A673 (cell line): ENCODE data around the gene DDX27. TPM values are rescaled to one million over a fixed set of nuclear protein-coding genes. Genes with fewer than 3 reads are reported as not detected.

Source experiments
- BruUV-seq: library from RNA; stranded (reverse); fragments of 400-500 nt; replicated peaks from 2 replicates; lab custom pipeline; 2021; lab: Mats Ljungman, UMichigan
- CTCF ChIA-PET: fragments of 300-600 bp; sonication (Branson Sonifier 250); formaldehyde crosslinking; loops from one replicate; lab custom pipeline; 2022; ENCODE audit warnings: antibody characterized with exemption; lab: Charles Lee
- POLR2A ChIA-PET: fragments of 300-600 bp; sonication (Branson Sonifier 250); formaldehyde crosslinking; loops from one replicate; lab custom pipeline; 2022; ENCODE audit warnings: antibody characterized with exemption; ENCODE audit not compliant: low non-redundant PET; lab: Charles Lee
- DNase-seq: peaks from one replicate; pipeline ENCODE4 v3.0.0-alpha.2; 2015; ENCODE audit warnings: low spot score
- H3K27ac ChIP-seq: fragments of 200-600 bp; sonication (generic); 2 replicates; pipeline ENCODE4 v1.5.1; 2016; ENCODE audit warnings: mixed run types, low read depth, mild to moderate bottlenecking, mixed read lengths, antibody characterized with exemption, low read length; ENCODE audit not compliant: poor library complexity, severe bottlenecking
- H3K27me3 ChIP-seq: fragments of 200-600 bp; sonication (generic); replicated peaks from 2 replicates; pipeline ENCODE4 v1.6.1; 2017; ENCODE audit warnings: mixed run types, low read depth, mild to moderate bottlenecking, mixed read lengths, antibody characterized with exemption, low read length; ENCODE audit not compliant: insufficient read depth, poor library complexity
- H3K36me3 ChIP-seq: fragments of 200-600 bp; sonication (generic); 2 replicates; pipeline ENCODE4 v1.6.1; 2016; ENCODE audit warnings: mixed run types, mild to moderate bottlenecking, mixed read lengths, antibody characterized with exemption, low read length; ENCODE audit not compliant: insufficient read depth, poor library complexity, severe bottlenecking
- H3K4me1 ChIP-seq: fragments of 200-600 bp; sonication (generic); 2 replicates; pipeline ENCODE4 v1.6.1; 2017; ENCODE audit warnings: mixed run types, mild to moderate bottlenecking, mixed read lengths, antibody characterized with exemption, low read length; ENCODE audit not compliant: insufficient read depth, poor library complexity, severe bottlenecking
- H3K4me3 ChIP-seq: fragments of 200-600 bp; sonication (generic); 2 replicates; pipeline ENCODE4 v1.5.1; 2016; ENCODE audit warnings: low read depth, mixed run types, mild to moderate bottlenecking, mixed read lengths, low read length; ENCODE audit not compliant: poor library complexity, severe bottlenecking
- H3K9me3 ChIP-seq: fragments of 200-600 bp; sonication (generic); 2 replicates; pipeline ENCODE4 v1.6.1; 2016; ENCODE audit warnings: mixed run types, low read depth, mild to moderate bottlenecking, mixed read lengths, antibody characterized with exemption, low read length; ENCODE audit not compliant: poor library complexity, severe bottlenecking
- EZH2 ChIP-seq: fragments of 200-600 bp; sonication (generic); IDR thresholded peaks from 2 replicates; pipeline ENCODE4 v1.6.1; 2017; ENCODE audit warnings: borderline replicate concordance, low read depth, mild to moderate bottlenecking, mixed read lengths, antibody characterized with exemption, low read length; ENCODE audit not compliant: poor library complexity, severe bottlenecking
- intact Hi-C: fragments of 100-400 bp; cut with micrococcal nuclease; formaldehyde crosslinking; loops from one replicate; pipeline ENCODE4 v1.10.0; 2022; ENCODE audit not compliant: unreplicated experiment
- total RNA-seq: library from RNA; stranded (reverse); gene quantifications from 2 replicates; pipeline ENCODE4 v1.2.3, GENCODE V29; 2021
- TF ChIP-seq, protein P1 (sequence below): fragments of 300-800, 200-600 bp; sonication (generic); conservative IDR thresholded peaks from 2 replicates; pipeline ENCODE4 v1.5.1; 2017; ENCODE audit warnings: low read depth, mild to moderate bottlenecking, antibody characterized with exemption, low read length, moderate library complexity, mixed read lengths

Gene DDX27
- total RNA-seq, 1 experiment from 2014 or later: 62.4 TPM

DNA sequence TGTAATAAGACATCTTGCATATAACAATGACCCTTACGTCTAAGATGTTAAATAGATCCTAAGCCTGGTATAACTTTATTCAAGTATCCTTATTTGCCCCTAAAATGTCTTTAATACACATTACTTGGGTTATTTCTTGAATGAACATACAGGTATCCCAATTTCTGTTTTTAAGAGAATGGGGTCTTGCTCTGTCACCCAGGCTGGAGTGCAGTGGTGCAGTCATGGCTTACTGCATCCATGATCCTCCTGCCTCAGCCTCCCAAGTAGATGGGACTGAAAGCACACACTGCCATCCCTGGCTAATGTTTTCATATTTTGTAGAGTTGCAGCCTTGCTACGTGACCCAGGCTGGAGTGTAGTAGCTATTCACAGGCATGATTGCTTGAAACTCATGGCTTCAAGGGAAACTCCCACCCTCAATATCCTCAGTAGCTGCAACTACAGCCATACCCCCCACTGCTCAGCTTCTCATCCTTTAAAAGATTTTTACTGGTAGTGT is 69.1 kb downstream of the DDX27 start:
- ChIA-PET POLR2A (interaction anchor here (0.5 kb wide), 1 partner anchor 888 kb away, joined by 3 read pairs; no protein-coding TSS in a partner anchor), CTCF (no interaction called here)
- Histone ChIP-seq H3K4me1 (peaks cover 9% of the 10 kb centered on the region), H3K27me3 (no peaks in the 10 kb centered on the region), H3K27ac (peak overlapping the region; percentile 67), H3K36me3 (peaks cover 88% of the 10 kb centered on the region), H3K4me3 (no peak overlapping the region), H3K9me3 (peaks cover 23% of the 10 kb centered on the region)
- no peak for TF ChIP-seq EZH2
- TF ChIP-seq, protein P1, sequence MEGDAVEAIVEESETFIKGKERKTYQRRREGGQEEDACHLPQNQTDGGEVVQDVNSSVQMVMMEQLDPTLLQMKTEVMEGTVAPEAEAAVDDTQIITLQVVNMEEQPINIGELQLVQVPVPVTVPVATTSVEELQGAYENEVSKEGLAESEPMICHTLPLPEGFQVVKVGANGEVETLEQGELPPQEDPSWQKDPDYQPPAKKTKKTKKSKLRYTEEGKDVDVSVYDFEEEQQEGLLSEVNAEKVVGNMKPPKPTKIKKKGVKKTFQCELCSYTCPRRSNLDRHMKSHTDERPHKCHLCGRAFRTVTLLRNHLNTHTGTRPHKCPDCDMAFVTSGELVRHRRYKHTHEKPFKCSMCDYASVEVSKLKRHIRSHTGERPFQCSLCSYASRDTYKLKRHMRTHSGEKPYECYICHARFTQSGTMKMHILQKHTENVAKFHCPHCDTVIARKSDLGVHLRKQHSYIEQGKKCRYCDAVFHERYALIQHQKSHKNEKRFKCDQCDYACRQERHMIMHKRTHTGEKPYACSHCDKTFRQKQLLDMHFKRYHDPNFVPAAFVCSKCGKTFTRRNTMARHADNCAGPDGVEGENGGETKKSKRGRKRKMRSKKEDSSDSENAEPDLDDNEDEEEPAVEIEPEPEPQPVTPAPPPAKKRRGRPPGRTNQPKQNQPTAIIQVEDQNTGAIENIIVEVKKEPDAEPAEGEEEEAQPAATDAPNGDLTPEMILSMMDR: no peak
- no peak for DNase-seq
- no TSS peak for BruUV-seq
- intact Hi-C loops: no loop called here

DNA sequence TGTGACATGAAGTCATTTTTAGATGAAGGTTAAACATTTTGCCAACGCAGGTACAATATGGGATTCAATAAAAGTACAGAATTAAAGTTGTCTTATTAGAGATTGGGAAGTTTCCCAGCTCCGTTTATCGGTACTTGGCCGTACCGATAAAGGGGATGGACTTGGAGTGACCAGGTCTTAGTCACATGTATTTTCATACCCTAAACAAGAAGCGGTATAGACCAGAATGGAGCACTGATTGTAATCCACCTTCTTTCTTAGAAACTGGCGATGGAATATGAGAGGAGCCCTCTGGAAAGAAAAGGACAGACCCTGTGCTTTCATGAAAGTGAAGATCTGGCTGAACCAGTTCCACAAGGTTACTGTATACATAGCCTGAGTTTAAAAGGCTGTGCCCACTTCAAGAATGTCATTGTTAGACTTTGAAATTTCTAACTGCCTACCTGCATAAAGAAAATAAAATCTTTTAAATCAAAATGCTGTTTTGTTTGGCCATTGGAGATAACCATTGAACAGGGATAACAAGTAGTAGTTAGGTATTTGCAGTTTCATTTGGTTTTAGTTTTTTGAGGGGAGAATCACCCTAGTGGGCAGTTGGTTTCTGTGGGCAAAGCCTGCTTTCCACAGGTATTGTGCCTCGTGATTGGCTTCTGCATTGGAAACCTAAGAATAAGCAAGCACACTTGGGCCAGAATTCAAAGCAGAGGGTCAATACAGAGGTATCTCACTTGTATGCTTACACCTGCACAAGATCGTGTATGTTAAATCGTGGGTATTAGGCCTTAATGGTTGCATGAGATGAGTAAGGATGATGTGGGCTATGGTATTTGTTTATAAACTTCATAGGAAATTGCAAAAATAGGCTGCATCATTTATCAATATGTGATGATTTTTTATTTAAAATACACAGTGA is 69.8 kb downstream of the DDX27 start:
- BruUV-seq: no TSS peak
- H3K27ac ChIP-seq: no peak overlapping the region
- peaks cover 80% of the 10 kb centered on the region for H3K36me3 ChIP-seq
- intact Hi-C loops: no loop called here
- ChIA-PET POLR2A (no interaction called here), CTCF (no interaction called here)
- peaks cover 5% of the 10 kb centered on the region for H3K4me1 ChIP-seq
- no peaks in the 10 kb centered on the region for H3K27me3 ChIP-seq
- TF ChIP-seq, protein P1: no peak
- no peak for TF ChIP-seq EZH2
- no peak overlapping the region for H3K4me3 ChIP-seq
- DNase-seq: no peak
- peaks cover 23% of the 10 kb centered on the region for H3K9me3 ChIP-seq

DNA sequence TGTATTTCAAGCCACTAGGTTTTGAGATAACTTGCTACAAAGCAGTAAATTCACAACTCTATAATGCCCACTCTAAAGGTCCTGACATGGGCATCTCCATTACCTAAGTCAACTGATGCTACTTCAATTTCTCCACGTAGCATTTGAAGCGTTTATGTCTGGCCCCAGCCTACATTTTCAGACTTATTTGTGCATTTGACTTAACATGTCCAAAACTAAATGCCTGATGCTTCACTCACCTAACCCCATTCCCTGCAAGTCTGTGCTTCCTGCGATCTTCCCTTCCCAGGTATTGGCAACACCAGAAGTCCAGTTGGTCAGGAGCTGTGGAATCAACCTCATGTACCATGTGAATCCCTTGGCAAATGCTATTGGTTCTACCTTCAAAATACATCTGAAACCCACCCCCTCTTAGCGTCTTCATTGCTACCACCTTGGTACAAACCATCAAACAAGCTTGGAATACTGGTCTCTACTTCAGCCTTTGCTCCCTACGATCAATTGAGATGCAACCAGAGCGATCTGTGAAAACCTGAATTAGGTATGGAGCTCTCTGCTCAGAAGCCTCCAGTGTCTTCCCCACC is 71.5 kb downstream of the DDX27 start:
- Histone ChIP-seq H3K27me3 (no peaks in the 10 kb centered on the region), H3K4me3 (no peak overlapping the region), H3K27ac (no peak overlapping the region), H3K4me1 (peaks cover 5% of the 10 kb centered on the region), H3K36me3 (peaks cover 64% of the 10 kb centered on the region), H3K9me3 (peaks cover 14% of the 10 kb centered on the region)
- ChIA-PET CTCF (interaction anchor here (0.6 kb wide), 1 partner anchor 223 kb away, joined by 5 read pairs; no protein-coding TSS in a partner anchor), POLR2A (interaction anchor here (0.7 kb wide), 1 partner anchor 9 kb away, joined by 4 read pairs; no protein-coding TSS in a partner anchor)
- DNase-seq: no peak
- no peak for TF ChIP-seq EZH2
- TF ChIP-seq, protein P1: no peak
- BruUV-seq: no TSS peak
- intact Hi-C loops: no loop called here
